Neuron (in vitro differentiated cells): ENCODE results near the gene ENPP6.
"Not testable (repeated sequence)": the region's sequence is repeated elsewhere in the genome, so short reads cannot be mapped to it uniquely, and the experiment has no call there.

Experiments used
- H2AFZ ChIP-seq: one replicate; pipeline ENCODE4 v1.6.1; 2013; ENCODE audit warnings: low read depth, mild to moderate bottlenecking, inconsistent platforms, low read length, moderate library complexity
- H3K27me3 ChIP-seq: one replicate; pipeline ENCODE4 v1.6.1; 2013; ENCODE audit warnings: low read length; ENCODE audit not compliant: insufficient read depth
- H3K36me3 ChIP-seq: one replicate; pipeline ENCODE4 v1.6.1; 2013; ENCODE audit warnings: low read length; ENCODE audit not compliant: insufficient read depth
- H3K4me1 ChIP-seq: one replicate; pipeline ENCODE4 v1.6.1; 2013; ENCODE audit warnings: low read length; ENCODE audit not compliant: insufficient read depth
- H3K4me3 ChIP-seq: 2 replicates; pipeline ENCODE4 v1.5.1; 2013; ENCODE audit warnings: mild to moderate bottlenecking, low read length, moderate library complexity
- H3K9me3 ChIP-seq: one replicate; pipeline ENCODE4 v1.6.1; 2013; ENCODE audit warnings: low read length

Gene ENPP6

GRCh38 chr4:184059099-184059498, 158.6 kb downstream of the ENPP6 start:
- H3K9me3 ChIP-seq = peaks cover 3% of the 10 kb centered on the region
- H3K27me3 ChIP-seq = no peaks in the 10 kb centered on the region
- H3K36me3 ChIP-seq = peaks cover 4% of the 10 kb centered on the region
- H2AFZ ChIP-seq = no peak overlapping the region
- H3K4me1 ChIP-seq = no peaks in the 10 kb centered on the region
- H3K4me3 ChIP-seq = no peak overlapping the region

DNA sequence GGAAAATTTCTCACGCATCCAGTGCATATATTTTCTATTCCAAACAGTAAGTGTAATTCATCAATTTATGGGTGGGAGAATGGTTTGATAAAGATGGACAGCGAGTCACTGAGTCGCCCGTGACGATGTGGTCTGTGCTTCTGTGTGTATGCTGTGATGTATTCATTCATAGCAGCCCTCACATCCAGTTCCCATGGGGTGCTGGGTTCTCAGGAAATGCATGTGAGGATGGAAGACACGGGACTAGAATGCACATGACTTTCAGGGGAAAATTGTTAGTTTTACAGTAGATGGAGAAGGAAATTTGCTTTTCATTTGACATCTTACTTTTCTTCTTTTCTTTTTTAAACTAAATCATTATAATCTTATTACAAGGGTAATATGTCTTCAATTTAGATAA, 159.6 kb downstream of the ENPP6 start:
- Histone ChIP-seq H2AFZ (no peak overlapping the region), H3K27me3 (no peaks in the 10 kb centered on the region), H3K4me3 (no peak overlapping the region), H3K9me3 (peaks cover 3% of the 10 kb centered on the region), H3K4me1 (no peaks in the 10 kb centered on the region), H3K36me3 (peaks cover 4% of the 10 kb centered on the region)

GRCh38 chr4:184056877-184057276, 160.8 kb downstream of the ENPP6 start:
- peaks cover 4% of the 10 kb centered on the region for H3K36me3 ChIP-seq
- H2AFZ ChIP-seq = no peak overlapping the region
- H3K9me3 ChIP-seq = peaks cover 3% of the 10 kb centered on the region
- H3K4me3 ChIP-seq = no peak overlapping the region
- no peaks in the 10 kb centered on the region for H3K4me1 ChIP-seq
- H3K27me3 ChIP-seq = no peaks in the 10 kb centered on the region

DNA sequence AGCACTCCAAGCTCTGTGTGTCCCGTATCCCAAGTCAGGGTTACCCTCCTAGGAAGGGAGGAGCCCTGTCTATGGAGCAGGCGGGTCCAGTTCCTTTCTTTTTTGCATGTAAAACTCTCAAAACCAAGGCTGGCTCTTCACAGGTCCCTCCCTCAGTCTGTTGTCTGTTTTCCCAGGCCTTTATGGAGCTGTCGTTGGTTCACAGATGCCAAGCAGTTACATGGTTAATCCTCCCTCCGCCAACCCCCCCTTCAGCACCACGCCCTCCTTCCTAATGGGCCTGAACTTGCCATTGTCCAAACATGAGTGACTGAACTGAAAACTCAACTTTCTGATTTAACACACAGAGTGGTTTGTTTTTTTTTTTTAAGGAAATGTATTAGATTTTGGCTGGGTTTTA, 164.2 kb downstream of the ENPP6 start:
- Histone ChIP-seq H2AFZ (no peak overlapping the region), H3K4me1 (no peaks in the 10 kb centered on the region), H3K36me3 (no peaks in the 10 kb centered on the region), H3K27me3 (no peaks in the 10 kb centered on the region), H3K9me3 (peaks cover 2% of the 10 kb centered on the region), H3K4me3 (no peak overlapping the region)

- Histone ChIP-seq H3K36me3 (no peaks in the 10 kb centered on the region), H3K4me3 (no peak overlapping the region), H3K4me1 (no peaks in the 10 kb centered on the region), H3K27me3 (no peaks in the 10 kb centered on the region), H3K9me3 (peaks cover 2% of the 10 kb centered on the region), H2AFZ (no peak overlapping the region)
Measured at GRCh38 chr4:184052616-184053015, 165.1 kb downstream of the ENPP6 start.

- H2AFZ ChIP-seq, H3K27me3 ChIP-seq, H3K9me3 ChIP-seq, H3K4me3 ChIP-seq, H3K36me3 ChIP-seq, H3K4me1 ChIP-seq: not testable (repeated sequence)
Measured at GRCh38 chr4:184051262-184051661, 166.4 kb downstream of the ENPP6 start.

DNA sequence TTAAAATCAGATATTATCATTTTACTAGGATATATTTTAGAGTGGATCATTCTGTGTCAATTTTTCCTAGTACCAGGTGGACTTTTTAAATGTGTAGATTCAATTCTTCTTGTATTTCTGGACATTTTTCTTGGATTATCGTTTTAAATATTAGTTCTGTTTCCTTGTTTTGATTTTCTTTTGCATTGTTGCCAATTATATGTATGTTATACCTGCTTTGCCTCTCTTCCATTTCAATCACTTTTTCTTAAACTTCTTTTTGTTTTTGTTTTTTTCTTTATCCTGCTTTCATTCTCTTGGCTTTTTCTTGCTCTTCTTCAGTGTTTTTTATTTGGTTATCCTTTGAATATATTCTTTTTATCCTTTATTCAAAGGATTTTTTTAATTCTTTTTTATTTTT, 171.5 kb downstream of the ENPP6 start:
- Histone ChIP-seq H3K9me3 (peaks cover 6% of the 10 kb centered on the region), H3K4me1 (no peaks in the 10 kb centered on the region), H3K4me3 (no peak overlapping the region), H3K36me3 (no peaks in the 10 kb centered on the region), H2AFZ (no peak overlapping the region), H3K27me3 (no peaks in the 10 kb centered on the region)

DNA sequence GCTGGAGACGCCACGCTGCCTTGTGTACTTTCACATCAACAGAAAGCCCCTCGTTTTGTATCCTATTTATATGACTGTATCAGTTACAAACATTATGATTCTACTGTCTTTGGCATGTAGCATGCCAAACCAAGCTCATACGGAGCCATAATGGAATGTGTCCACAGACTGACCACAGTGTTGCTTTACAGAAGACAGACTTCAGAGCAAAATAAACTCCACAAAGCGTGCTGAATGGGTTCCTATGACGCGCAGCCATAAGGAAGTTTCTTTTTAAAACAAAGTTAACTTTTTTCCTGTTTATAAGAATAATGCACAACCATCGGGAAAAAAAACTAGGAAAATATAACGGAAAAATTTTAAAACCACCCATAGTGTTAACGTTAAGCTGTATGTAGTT, 176.5 kb downstream of the ENPP6 start:
- H3K4me1 ChIP-seq = no peaks in the 10 kb centered on the region
- no peak overlapping the region for H3K4me3 ChIP-seq
- no peaks in the 10 kb centered on the region for H3K27me3 ChIP-seq
- no peak overlapping the region for H2AFZ ChIP-seq
- H3K9me3 ChIP-seq = peaks cover 4% of the 10 kb centered on the region
- no peaks in the 10 kb centered on the region for H3K36me3 ChIP-seq

DNA sequence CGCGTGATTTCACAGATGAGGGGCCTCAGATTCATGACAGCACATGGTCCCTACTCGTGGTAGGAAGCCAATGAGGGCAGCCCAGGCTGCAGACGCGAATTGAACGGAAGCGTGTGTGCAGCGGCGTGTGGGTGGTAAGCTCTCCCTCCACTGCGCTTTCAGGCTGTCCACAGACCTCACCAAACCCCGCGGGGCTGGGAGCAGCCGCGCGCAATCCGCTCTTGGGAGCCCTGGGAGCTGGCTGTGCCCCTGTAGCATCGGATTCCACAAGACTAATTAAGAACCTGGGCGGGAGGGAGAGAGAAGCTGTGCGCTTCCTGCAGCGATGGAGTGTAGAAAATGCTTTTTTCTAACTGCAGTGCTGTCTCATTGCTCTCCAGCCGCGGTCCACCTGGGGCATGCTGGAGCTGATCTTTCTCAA, 177.7 kb downstream of the ENPP6 start:
- Histone ChIP-seq H3K27me3 (no peaks in the 10 kb centered on the region), H3K4me3 (no peak overlapping the region), H3K36me3 (peaks cover 1% of the 10 kb centered on the region), H2AFZ (no peak overlapping the region), H3K9me3 (peaks cover 4% of the 10 kb centered on the region), H3K4me1 (no peaks in the 10 kb centered on the region)
